Body of pancreas (tissue), 4 donors: Measurements from ENCODE around the gene SLX4IP.

Experiments used
- CTCF ChIP-seq, 7 experiments: fragments of 450-650 bp in 4 of 7; fragments of 200-600 bp in 3 of 7; sonication (generic) in 3 of 7; IDR thresholded peaks; one replicate each; pipeline ENCODE4 v1.5.1; 2016 to 2019; ENCODE audit warnings: antibody characterized with exemption in 7 of 7
- POLR2A ChIP-seq, 3 donors: fragments of 450-650 bp; IDR thresholded peaks; one replicate each; pipeline ENCODE4 v1.6.1; 2016; ENCODE audit warnings: antibody characterized with exemption in 3 of 3, mild to moderate bottlenecking in 2 of 3

GRCh38 chr20:10586296-10586695, 151.2 kb downstream of the SLX4IP start:
- no peak for TF ChIP-seq CTCF (IDR thresholded peaks at IDR 0.05)
- no peak for TF ChIP-seq POLR2A (IDR thresholded peaks at IDR 0.05)
